DND-41 (cell line): ENCODE results near the gene PAPPA2.

Source experiments
- ATAC-seq: fragments of 200-7000 bp; cut with Tn5 transposase; 3 replicates; pipeline ENCODE4 v1.9.1; 2021; ENCODE audit warnings: low read depth; ENCODE audit not compliant: insufficient read depth
- DNase-seq: peaks from one replicate; pipeline ENCODE4 v3.0.0-alpha.2; 2020
- H2AFZ ChIP-seq: 2 replicates; pipeline ENCODE4 v1.6.0; 2012; ENCODE audit warnings: low read depth, low read length
- H3K27ac ChIP-seq: 2 replicates; pipeline ENCODE4 v1.5.1; 2012; ENCODE audit warnings: low read length, inconsistent platforms
- H3K27me3 ChIP-seq: fragments of 200-600 bp; sonication (generic); 2 replicates; pipeline ENCODE4 v1.6.0; 2012; ENCODE audit warnings: low read length, mild to moderate bottlenecking, inconsistent platforms; ENCODE audit not compliant: insufficient read depth, poor library complexity
- H3K36me3 ChIP-seq: 2 replicates; pipeline ENCODE4 v1.5.1; 2012; ENCODE audit warnings: low read length, inconsistent platforms; ENCODE audit not compliant: insufficient read depth
- H3K4me1 ChIP-seq: 2 replicates; pipeline ENCODE4 v1.5.1; 2012; ENCODE audit warnings: mild to moderate bottlenecking, low read length; ENCODE audit not compliant: insufficient read depth
- H3K4me2 ChIP-seq: 2 replicates; pipeline ENCODE4 v1.6.0; 2012; ENCODE audit warnings: mild to moderate bottlenecking, moderate library complexity, low read length, inconsistent platforms; ENCODE audit not compliant: insufficient read depth
- H3K4me3 ChIP-seq, 2 experiments: fragments of 200-600 bp in 1 of 2; shearing (Covaris generic) in 1 of 2; 2 replicates each; pipeline ENCODE4 v1.5.1; 2012 to 2016; ENCODE audit warnings: inconsistent platforms in 2 of 2, low read length in 2 of 2, mild to moderate bottlenecking in 2 of 2, low read depth in 1 of 2, moderate library complexity in 1 of 2
- H3K79me2 ChIP-seq: 2 replicates; pipeline ENCODE4 v1.6.0; 2012; ENCODE audit warnings: low read length, inconsistent platforms; ENCODE audit not compliant: insufficient read depth
- H3K9ac ChIP-seq: 2 replicates; pipeline ENCODE4 v1.6.0; 2012; ENCODE audit warnings: low read depth, mild to moderate bottlenecking, inconsistent platforms, low read length, moderate library complexity
- H3K9me3 ChIP-seq: 2 replicates; pipeline ENCODE4 v1.5.1; 2012; ENCODE audit warnings: low read length, moderate library complexity, mild to moderate bottlenecking, inconsistent platforms; ENCODE audit not compliant: insufficient read depth, severe bottlenecking
- H4K20me1 ChIP-seq: 2 replicates; pipeline ENCODE4 v1.6.0; 2012; ENCODE audit warnings: low read length; ENCODE audit not compliant: insufficient read depth
- CTCF ChIP-seq: IDR thresholded peaks from 2 replicates; pipeline ENCODE4 v1.5.1; 2012; ENCODE audit warnings: borderline replicate concordance, low read length, moderate library complexity, mild to moderate bottlenecking; ENCODE audit not compliant: poor library complexity, severe bottlenecking; ENCODE audit errors: extremely low read depth
- EZH2 ChIP-seq: IDR thresholded peaks from 3 replicates; pipeline ENCODE4 v1.6.1; 2012; ENCODE audit warnings: borderline replicate concordance, low read depth, mild to moderate bottlenecking, moderate library complexity, low read length, inconsistent platforms; ENCODE audit not compliant: severe bottlenecking

The PAPPA2 gene

GRCh38 chr1:176765608-176766007 is 302.6 kb downstream of the PAPPA2 start:
- H4K20me1 ChIP-seq: no peaks in the 10 kb centered on the region
- DNase-seq (no peak), ATAC-seq (no peak)
- H3K9ac ChIP-seq: no peak overlapping the region
- H3K36me3 ChIP-seq: no peaks in the 10 kb centered on the region
- H3K4me2 ChIP-seq: no peak overlapping the region
- no peaks in the 10 kb centered on the region for H3K79me2 ChIP-seq
- no peak for TF ChIP-seq EZH2
- TF ChIP-seq CTCF: no peak
- no peak overlapping the region for H3K27ac ChIP-seq
- no peaks in the 10 kb centered on the region for H3K9me3 ChIP-seq
- no peak overlapping the region for H3K4me3 ChIP-seq
- H3K27me3 ChIP-seq: no peaks in the 10 kb centered on the region
- no peaks in the 10 kb centered on the region for H3K4me1 ChIP-seq
- no peak overlapping the region for H2AFZ ChIP-seq

- DNase-seq (no peak), ATAC-seq (no peak)
Observed at GRCh38 chr1:176766779-176767178, 303.8 kb downstream of the PAPPA2 start.

GRCh38 chr1:176767714-176768136 is 304.8 kb downstream of the PAPPA2 start:
- TF ChIP-seq EZH2 (no peak), CTCF (no peak)
- ATAC-seq: no peak
- Histone ChIP-seq H3K9me3 (no peaks in the 10 kb centered on the region), H2AFZ (no peak overlapping the region), H3K27ac (no peak overlapping the region), H3K4me1 (no peaks in the 10 kb centered on the region), H3K79me2 (no peaks in the 10 kb centered on the region), H3K36me3 (no peaks in the 10 kb centered on the region), H4K20me1 (no peaks in the 10 kb centered on the region), H3K4me3 (no peak overlapping the region), H3K27me3 (no peaks in the 10 kb centered on the region), H3K9ac (no peak overlapping the region), H3K4me2 (no peak overlapping the region)
- DNase-seq: no peak

More at GRCh38 chr1:176766779-176767178, 303.8 kb downstream of the PAPPA2 start:
- Histone ChIP-seq H3K27me3 (no peaks in the 10 kb centered on the region), H3K4me2 (no peak overlapping the region), H3K27ac (no peak overlapping the region), H3K9ac (no peak overlapping the region), H3K36me3 (no peaks in the 10 kb centered on the region), H3K4me3 (no peak overlapping the region), H3K79me2 (no peaks in the 10 kb centered on the region), H3K9me3 (no peaks in the 10 kb centered on the region), H2AFZ (no peak overlapping the region), H3K4me1 (no peaks in the 10 kb centered on the region), H4K20me1 (no peaks in the 10 kb centered on the region)
- no peak for TF ChIP-seq EZH2
- no peak for TF ChIP-seq CTCF

GRCh38 chr1:176768532-176768931 is 305.6 kb downstream of the PAPPA2 start:
- Histone ChIP-seq H3K4me1 (no peaks in the 10 kb centered on the region), H3K4me3 (no peak overlapping the region), H3K36me3 (no peaks in the 10 kb centered on the region), H3K27me3 (no peaks in the 10 kb centered on the region), H3K79me2 (no peaks in the 10 kb centered on the region), H3K9ac (no peak overlapping the region), H3K27ac (no peak overlapping the region), H4K20me1 (no peaks in the 10 kb centered on the region), H3K4me2 (no peak overlapping the region), H2AFZ (no peak overlapping the region), H3K9me3 (no peaks in the 10 kb centered on the region)
- no peak for TF ChIP-seq EZH2
- no peak for TF ChIP-seq CTCF
- ATAC-seq: no peak
- no peak for DNase-seq
